HG02970 (cell line): ENCODE data around the gene CCDC148.
"Not testable (repeated sequence)": the region's sequence is repeated elsewhere in the genome, so short reads cannot be mapped to it uniquely, and the experiment has no call there.

ENCODE experiments used
- ATAC-seq: cut with Tn5 transposase; IDR thresholded peaks from one replicate; pipeline ENCODE4 v1.9.1; 2021; ENCODE audit warnings: mild to moderate bottlenecking, moderate library complexity, moderate number of reproducible peaks; ENCODE audit not compliant: unreplicated experiment, low FRiP score

Gene CCDC148

DNA sequence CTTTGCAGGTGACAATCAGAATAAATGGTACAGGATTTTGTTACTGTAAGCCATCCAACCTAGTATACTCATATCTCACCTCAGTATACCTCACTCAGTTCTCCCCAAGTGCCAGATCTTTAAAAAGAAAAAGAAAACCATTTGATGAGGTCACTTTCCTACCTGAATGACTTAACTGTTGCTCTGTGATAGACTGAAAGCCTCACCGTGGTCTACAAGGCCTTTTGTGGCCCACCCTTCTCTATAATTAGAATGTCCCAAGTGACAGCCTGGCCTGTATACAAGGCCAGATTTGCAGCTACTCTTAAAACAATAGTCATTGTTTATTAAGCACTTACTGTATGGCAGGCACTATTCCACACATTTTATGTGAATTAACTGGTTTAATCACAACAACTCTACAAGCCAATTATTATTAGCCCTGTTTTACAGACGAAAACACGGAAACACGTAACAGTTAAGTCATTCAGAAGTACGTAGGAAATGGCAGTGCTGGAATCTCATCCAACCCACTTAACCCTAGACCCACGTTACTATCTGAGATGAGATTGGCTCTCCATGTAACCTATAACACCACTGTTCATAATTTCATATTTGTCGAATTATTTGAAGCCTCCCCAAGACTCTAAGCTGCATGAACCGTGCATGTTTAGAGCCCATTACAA, 28.5 kb upstream of the CCDC148 start:
- ATAC-seq: no peak

DNA sequence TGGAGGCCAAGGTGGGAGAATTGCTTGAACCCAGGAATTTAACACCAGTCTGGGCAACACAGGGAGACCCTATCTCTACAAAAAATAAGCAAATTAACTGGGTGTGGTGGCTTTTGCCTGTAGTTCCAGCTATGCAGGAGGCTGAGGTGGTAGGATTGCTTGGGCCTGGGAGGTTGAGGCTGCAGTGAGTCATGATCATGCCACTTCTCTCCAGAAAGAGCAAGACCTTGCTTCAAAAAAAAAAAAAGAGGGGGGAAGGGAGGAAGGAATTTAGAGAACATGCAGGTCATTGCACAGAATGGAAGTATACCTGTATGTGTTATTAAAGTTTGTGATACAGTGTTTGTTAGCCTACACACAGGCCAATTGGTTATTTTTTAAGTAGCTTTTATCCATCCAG, 26.0 kb upstream of the CCDC148 start:
- no peak for ATAC-seq

DNA sequence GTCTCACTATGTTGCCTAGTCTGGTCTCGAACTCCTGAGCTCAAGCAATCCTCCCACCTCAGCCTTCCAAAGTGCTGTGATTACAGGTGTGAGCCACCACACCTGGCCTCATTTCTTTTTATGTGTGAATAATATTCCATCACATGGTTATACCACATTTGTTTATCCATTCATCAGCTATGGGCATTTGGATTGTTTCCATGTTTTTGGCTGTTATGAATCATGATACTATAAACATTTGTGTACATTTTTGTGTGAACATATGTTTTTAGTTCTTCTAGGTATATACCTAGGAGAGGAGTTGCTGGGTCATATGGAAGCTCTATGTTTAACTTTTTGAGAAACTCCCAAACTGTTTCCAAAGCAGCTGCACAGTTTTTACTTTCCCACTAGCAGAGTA, 24.6 kb upstream of the CCDC148 start:
- no peak for ATAC-seq

DNA sequence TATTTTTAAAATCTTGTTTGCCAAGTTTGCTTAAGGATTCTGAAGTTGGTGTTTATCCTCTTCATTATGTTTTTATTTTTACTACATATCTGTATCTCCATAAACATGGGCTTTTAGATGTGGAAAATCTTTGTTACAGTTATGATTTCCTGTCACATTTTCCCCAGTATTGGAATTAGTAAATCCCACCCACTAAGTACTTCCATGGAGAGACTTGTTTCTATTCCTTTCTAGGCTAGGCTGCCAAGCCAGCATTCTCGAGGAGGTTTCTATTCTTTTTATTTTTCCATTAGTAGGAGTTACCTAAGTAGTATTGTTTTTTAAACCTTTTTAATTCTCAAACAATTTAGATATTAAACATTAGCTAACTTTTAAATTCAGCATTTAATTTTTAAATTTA, 22.3 kb upstream of the CCDC148 start:
- no peak for ATAC-seq

DNA sequence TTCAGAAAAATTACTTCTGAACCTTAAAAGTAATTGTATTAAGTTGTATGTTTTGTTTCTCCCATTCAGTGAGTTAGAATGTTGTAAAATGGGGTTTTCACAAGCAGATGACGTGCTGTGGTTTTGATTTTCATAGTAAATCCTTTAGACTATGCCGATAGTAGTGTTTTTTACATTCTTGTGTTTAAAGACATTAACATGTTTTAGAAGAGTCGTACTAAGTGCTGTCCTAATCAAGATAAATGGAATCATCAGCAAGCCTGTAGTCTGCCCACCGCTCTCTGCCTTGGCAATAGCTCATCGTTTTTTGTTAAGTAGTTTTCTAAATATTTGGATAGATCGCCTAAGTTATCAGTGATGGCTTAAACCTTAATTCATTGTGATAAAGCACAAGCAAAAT, 21.7 kb upstream of the CCDC148 start:
- no peak for ATAC-seq

DNA sequence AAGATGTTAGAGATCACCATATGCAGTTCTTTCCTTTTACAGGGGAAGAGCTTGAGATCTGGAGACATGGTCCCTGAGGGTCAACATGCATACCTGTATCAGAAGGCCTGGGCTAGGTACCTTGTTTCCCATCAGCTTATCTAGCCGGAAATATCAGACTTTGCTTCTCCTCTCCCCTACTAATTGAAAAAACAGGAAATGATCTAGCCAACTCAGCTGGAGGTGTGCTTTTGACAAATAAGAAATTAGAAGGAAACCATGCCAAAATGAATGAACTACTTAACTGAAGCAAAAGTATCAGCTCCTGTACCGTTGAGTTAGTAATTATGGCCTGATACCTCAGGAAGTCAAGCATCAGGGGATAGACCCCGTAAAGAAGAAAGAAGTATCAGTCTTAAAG, 20.6 kb upstream of the CCDC148 start:
- ATAC-seq: no peak

- ATAC-seq: not testable (repeated sequence)
These were observed 18.0 kb upstream of the CCDC148 start for GRCh38 chr2:158474526-158475011.

DNA sequence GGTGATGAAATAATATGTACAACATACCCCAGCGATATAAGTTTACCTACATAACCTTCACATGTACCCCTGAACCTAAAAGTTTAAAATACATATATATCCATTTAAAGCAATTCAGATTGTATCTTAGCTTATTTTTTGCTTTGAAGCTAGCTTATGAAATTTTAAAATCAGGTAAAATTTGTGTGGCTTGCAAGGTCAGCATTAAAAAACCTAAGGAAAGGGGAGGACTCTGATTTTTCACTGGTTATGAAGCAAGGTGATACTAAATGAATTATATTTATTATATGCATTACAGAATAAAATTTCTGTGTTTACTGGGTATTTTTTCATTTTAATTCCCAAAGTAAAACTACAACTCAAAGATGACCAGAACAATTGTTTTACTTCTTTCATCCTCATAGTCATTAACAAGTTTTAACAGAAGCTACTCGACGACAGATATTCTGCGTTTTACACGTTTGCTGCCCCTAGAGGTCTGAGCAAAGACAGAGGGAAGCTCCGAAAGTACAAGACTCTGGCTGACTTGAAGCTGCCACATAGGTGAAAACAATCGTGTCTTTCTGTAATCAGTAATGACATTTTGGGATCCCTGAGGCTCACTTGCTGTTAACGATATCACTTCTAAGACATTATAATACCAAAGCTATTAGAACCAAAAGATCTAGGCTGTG, 17.3 kb upstream of the CCDC148 start:
- ATAC-seq: no peak

- not testable (repeated sequence) for ATAC-seq
These were observed 16.7 kb upstream of the CCDC148 start for GRCh38 chr2:158473300-158473699.

GRCh38 chr2:158472829-158473228, 16.3 kb upstream of the CCDC148 start:
- not testable (repeated sequence) for ATAC-seq

GRCh38 chr2:158467248-158467647, 10.7 kb upstream of the CCDC148 start:
- no peak for ATAC-seq

DNA sequence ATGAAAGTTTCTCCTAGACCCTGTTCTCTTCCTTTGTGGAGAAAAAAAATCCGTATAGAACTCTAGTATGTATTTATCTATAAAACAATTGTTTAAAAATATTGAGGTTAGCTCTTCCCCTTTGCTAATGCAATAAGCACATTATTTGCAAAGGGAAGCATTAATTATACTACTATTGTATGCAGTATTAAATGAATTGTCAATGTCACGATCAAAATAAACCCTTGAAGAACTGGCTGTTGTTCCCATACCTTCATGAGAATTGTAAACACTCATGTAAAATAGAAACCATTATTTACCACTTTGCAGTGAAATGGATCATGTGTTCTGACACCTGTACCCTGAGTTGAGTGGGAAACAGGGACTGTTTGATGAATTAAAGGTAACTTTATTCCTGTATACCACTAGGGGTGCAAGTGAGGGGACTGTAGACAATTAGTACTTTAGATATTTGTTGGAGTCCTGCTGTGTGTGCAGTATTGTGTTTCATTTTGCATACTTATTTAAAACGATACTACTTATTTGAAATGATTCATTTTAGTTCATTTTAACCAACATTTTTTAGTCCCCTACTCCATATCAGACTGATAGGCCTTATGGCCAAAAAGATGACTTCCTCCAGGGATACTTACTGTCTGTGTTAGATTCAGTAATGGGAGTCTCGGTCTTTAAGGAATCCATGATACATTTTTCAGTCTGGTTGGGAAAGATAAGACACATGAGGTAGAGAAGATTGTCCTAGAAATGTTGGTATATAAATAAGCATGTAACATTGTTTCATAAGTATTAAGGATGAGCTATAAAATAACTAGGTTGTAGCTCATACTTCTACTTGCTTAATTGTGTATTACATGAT, 8.1 kb upstream of the CCDC148 start:
- no peak for ATAC-seq

DNA sequence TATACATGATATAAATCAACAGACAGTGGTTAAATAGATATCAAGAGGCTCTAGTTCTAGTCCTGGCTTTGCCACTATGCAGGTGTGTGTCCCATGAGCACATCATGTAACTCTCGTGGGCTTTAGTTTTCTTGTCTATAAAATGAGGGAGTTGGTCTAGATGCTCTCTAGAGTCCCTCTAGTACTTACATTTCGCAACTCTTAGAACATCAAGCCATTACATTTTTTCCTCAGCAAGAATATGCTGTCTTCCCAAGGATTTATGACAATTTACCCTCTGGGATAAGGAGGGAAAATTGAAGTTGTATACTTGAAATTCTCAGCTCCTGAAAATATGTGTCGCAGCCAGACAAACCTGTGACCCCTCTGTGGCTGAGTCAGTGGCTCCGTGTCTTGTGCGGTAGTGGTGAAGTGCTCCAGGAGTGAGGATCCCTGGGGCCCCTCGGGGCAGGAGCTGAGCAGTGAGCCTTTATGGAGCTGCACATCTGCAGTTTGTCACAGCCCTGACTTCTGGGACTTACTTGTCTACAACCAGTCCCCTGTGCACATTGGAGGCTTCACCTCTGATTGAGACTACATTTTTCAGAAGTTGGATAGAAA, 7.0 kb upstream of the CCDC148 start:
- no peak for ATAC-seq

- no peak for ATAC-seq
These were observed 4.2 kb upstream of the CCDC148 start for GRCh38 chr2:158460632-158461297.

- no peak for ATAC-seq
These were observed 2.8 kb upstream of the CCDC148 start for GRCh38 chr2:158459161-158460003.

- ATAC-seq: no peak
These were observed 2.0 kb upstream of the CCDC148 start for GRCh38 chr2:158458617-158458920.

GRCh38 chr2:158457826-158458616, 1.5 kb upstream of the CCDC148 start:
- no peak for ATAC-seq

GRCh38 chr2:158457092-158457825, 706 bp upstream of the CCDC148 start:
- no peak for ATAC-seq
